HepG2 (cell line): ENCODE data around the gene LSM12. TPM values are rescaled to one million over a fixed set of nuclear protein-coding genes. Genes with fewer than 3 reads are reported as not detected.

Experiments
- ATF1 ChIP-seq: IDR thresholded peaks from 2 replicates; pipeline ENCODE4 v1.6.1; 2016; ENCODE audit warnings: mild to moderate bottlenecking, control low read depth
- E2F2 ChIP-seq: sonication (generic); formaldehyde crosslinking; IDR thresholded peaks from 2 replicates; pipeline ENCODE4 v1.4.0; 2020; ENCODE audit warnings: missing genetic modification reagents, borderline replicate concordance
- KMT2B ChIP-seq: IDR thresholded peaks from 2 replicates; pipeline ENCODE4 v1.6.1; 2016; ENCODE audit warnings: missing genetic modification reagents, missing compliant biosample characterization
- PHF20 ChIP-seq: sonication (generic); formaldehyde crosslinking; IDR thresholded peaks from 2 replicates; pipeline ENCODE4 v1.5.0; 2020; ENCODE audit warnings: mild to moderate bottlenecking, missing genetic modification reagents
- RARA ChIP-seq: IDR thresholded peaks from 2 replicates; pipeline ENCODE4 v1.6.1; 2016; ENCODE audit warnings: missing genetic modification reagents, missing compliant biosample characterization
- RARG ChIP-seq: sonication (generic); formaldehyde crosslinking; IDR thresholded peaks from 2 replicates; pipeline ENCODE4 v1.4.0; 2020; ENCODE audit warnings: low read depth, mild to moderate bottlenecking, missing genetic modification reagents
- RXRA ChIP-seq: sonication (generic); formaldehyde crosslinking; IDR thresholded peaks from 2 replicates; pipeline ENCODE4 v1.5.1; 2020; ENCODE audit warnings: missing genetic modification reagents
- SETDB1 ChIP-seq: sonication (generic); formaldehyde crosslinking; IDR thresholded peaks from 2 replicates; pipeline ENCODE4 v1.5.1; 2020; ENCODE audit warnings: missing genetic modification reagents, mild to moderate bottlenecking, borderline replicate concordance
- TAF1 ChIP-seq: sonication (generic); formaldehyde crosslinking; IDR thresholded peaks from 2 replicates; pipeline ENCODE4 v1.4.0; 2020; ENCODE audit warnings: missing genetic modification reagents
- TFDP2 ChIP-seq: sonication (generic); formaldehyde crosslinking; IDR thresholded peaks from 2 replicates; pipeline ENCODE4 v1.4.0; 2020; ENCODE audit warnings: missing genetic modification reagents
- ZBTB14 ChIP-seq: sonication (generic); formaldehyde crosslinking; IDR thresholded peaks from 2 replicates; pipeline ENCODE4 v1.4.0; 2020; ENCODE audit warnings: missing genetic modification reagents
- ZNF33B ChIP-seq: sonication (generic); formaldehyde crosslinking; IDR thresholded peaks from 2 replicates; pipeline ENCODE4 v1.5.1; 2020; ENCODE audit warnings: mild to moderate bottlenecking, missing genetic modification reagents
- ZNF414 ChIP-seq: sonication (generic); formaldehyde crosslinking; IDR thresholded peaks from 2 replicates; pipeline ENCODE4 v1.5.0; 2020; ENCODE audit warnings: missing genetic modification reagents
- ZNF547 ChIP-seq: sonication (generic); formaldehyde crosslinking; IDR thresholded peaks from 2 replicates; pipeline ENCODE4 v1.5.1; 2020; ENCODE audit warnings: mild to moderate bottlenecking, missing genetic modification reagents
- ZNF567 ChIP-seq: sonication (generic); formaldehyde crosslinking; IDR thresholded peaks from 2 replicates; pipeline ENCODE4 v1.8.1; 2023; ENCODE audit warnings: mild to moderate bottlenecking, missing genetic modification reagents, borderline replicate concordance
- ZNF792 ChIP-seq: IDR thresholded peaks from 2 replicates; pipeline ENCODE4 v1.6.1; 2016
- polyA plus RNA-seq, 8 experiments: library from polyadenylated mRNA; depleted of rRNA in 3 of 8; stranded (reverse) in 7 of 8; unstranded in 1 of 8; fragments of >200 nt; fragmentation: Illumina TruSeq in 4 of 8; extraction: Trizol in 4 of 8; gene quantifications; 2 replicates each; pipeline versions ENCODE4 v1.2.1 to v1.2.3, GENCODE V29; 2011 to 2016; ENCODE audit warnings: low read depth in 4 of 8, missing spikeins in 1 of 8, mixed read lengths in 1 of 8; ENCODE audit not compliant: insufficient read depth in 1 of 8
- total RNA-seq, 5 experiments: library from RNA; depleted of rRNA; stranded (reverse); fragments of >200 nt; fragmentation: Illumina TruSeq; extraction: Trizol; gene quantifications; 2 replicates each; pipeline ENCODE4 v1.2.3, GENCODE V29; 2016; ENCODE audit warnings: low read depth in 1 of 5
- TF ChIP-seq, protein P1 (sequence below): sonication (generic); formaldehyde crosslinking; IDR thresholded peaks from 2 replicates; pipeline ENCODE4 v1.4.0; 2020; ENCODE audit warnings: mild to moderate bottlenecking, missing genetic modification reagents
- TF ChIP-seq, protein P2 (sequence below): IDR thresholded peaks from 2 replicates; pipeline ENCODE4 v1.6.1; 2016; ENCODE audit warnings: low read depth, control low read depth

Gene LSM12
- total and polyA plus RNA-seq, 2 of the 13 experiments (the other 11 are each of a cell fraction or from before 2014, with no cell fraction given), result 52.8 to 55.7 TPM

- TF ChIP-seq TFDP2 (CRISPR knock-in tag), result 0 out of 2 replicates have a peak, but pooled peaks have one; percentile 30
- no peak for TF ChIP-seq E2F2
- TF ChIP-seq ZBTB14 (CRISPR knock-in tag), result no peak
- TF ChIP-seq, protein P1, sequence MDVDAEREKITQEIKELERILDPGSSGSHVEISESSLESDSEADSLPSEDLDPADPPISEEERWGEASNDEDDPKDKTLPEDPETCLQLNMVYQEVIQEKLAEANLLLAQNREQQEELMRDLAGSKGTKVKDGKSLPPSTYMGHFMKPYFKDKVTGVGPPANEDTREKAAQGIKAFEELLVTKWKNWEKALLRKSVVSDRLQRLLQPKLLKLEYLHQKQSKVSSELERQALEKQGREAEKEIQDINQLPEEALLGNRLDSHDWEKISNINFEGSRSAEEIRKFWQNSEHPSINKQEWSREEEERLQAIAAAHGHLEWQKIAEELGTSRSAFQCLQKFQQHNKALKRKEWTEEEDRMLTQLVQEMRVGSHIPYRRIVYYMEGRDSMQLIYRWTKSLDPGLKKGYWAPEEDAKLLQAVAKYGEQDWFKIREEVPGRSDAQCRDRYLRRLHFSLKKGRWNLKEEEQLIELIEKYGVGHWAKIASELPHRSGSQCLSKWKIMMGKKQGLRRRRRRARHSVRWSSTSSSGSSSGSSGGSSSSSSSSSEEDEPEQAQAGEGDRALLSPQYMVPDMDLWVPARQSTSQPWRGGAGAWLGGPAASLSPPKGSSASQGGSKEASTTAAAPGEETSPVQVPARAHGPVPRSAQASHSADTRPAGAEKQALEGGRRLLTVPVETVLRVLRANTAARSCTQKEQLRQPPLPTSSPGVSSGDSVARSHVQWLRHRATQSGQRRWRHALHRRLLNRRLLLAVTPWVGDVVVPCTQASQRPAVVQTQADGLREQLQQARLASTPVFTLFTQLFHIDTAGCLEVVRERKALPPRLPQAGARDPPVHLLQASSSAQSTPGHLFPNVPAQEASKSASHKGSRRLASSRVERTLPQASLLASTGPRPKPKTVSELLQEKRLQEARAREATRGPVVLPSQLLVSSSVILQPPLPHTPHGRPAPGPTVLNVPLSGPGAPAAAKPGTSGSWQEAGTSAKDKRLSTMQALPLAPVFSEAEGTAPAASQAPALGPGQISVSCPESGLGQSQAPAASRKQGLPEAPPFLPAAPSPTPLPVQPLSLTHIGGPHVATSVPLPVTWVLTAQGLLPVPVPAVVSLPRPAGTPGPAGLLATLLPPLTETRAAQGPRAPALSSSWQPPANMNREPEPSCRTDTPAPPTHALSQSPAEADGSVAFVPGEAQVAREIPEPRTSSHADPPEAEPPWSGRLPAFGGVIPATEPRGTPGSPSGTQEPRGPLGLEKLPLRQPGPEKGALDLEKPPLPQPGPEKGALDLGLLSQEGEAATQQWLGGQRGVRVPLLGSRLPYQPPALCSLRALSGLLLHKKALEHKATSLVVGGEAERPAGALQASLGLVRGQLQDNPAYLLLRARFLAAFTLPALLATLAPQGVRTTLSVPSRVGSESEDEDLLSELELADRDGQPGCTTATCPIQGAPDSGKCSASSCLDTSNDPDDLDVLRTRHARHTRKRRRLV, result 0 out of 2 replicates have a peak, but pooled peaks have one; percentile 13
- TF ChIP-seq, protein P2, sequence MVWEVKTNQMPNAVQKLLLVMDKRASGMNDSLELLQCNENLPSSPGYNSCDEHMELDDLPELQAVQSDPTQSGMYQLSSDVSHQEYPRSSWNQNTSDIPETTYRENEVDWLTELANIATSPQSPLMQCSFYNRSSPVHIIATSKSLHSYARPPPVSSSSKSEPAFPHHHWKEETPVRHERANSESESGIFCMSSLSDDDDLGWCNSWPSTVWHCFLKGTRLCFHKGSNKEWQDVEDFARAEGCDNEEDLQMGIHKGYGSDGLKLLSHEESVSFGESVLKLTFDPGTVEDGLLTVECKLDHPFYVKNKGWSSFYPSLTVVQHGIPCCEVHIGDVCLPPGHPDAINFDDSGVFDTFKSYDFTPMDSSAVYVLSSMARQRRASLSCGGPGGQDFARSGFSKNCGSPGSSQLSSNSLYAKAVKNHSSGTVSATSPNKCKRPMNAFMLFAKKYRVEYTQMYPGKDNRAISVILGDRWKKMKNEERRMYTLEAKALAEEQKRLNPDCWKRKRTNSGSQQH (CRISPR knock-in tag), result peak; percentile 3; the same call in 1 of the 2 replicates
- TF ChIP-seq ZNF792, result no peak
- peak; percentile 94; the same call in 1 of the 2 replicates for TF ChIP-seq ZNF547 (CRISPR knock-in tag)
- peak; percentile 50; the same call in 1 of the 2 replicates for TF ChIP-seq PHF20 (CRISPR knock-in tag)
- no peak; the same call in 1 of the 2 replicates for TF ChIP-seq RARG (CRISPR knock-in tag)
- no peak for TF ChIP-seq KMT2B (CRISPR knock-in tag)
- TF ChIP-seq ZNF414, result no peak
- TF ChIP-seq RARA (CRISPR knock-in tag), result no peak
- 0 out of 2 replicates have a peak, but pooled peaks have one; percentile 18 for TF ChIP-seq ATF1 (CRISPR knock-in tag)
- no peak for TF ChIP-seq ZNF567 (CRISPR knock-in tag)
- TF ChIP-seq RXRA, result no peak
- peak; percentile 65 for TF ChIP-seq TAF1 (CRISPR knock-in tag)
- TF ChIP-seq SETDB1 (CRISPR knock-in tag), result no peak
- TF ChIP-seq ZNF33B (CRISPR knock-in tag), result 0 out of 2 replicates have a peak, but pooled peaks have one; percentile 16
Measured at GRCh38 chr17:44066204-44066930, at the start of gene LSM12 (continued).
